Mesenchymal stem cell (in vitro differentiated cells and primary cell): ENCODE data around the gene GNG2.
A peak's percentile ranks its signal among the peaks of the same experiment; 100 is the strongest.

Experiments used
- DNase-seq: peaks from one replicate; pipeline ENCODE4 v3.0.0-alpha.2; 2013
- H2AFZ ChIP-seq: one replicate; pipeline ENCODE4 v1.6.1; 2013; ENCODE audit warnings: low read depth, mild to moderate bottlenecking, control low read depth, inconsistent platforms, low read length, moderate library complexity
- H2AK5ac ChIP-seq: 2 replicates; pipeline ENCODE4 v1.6.1; 2013; ENCODE audit warnings: low read length, moderate library complexity, mild to moderate bottlenecking, inconsistent platforms; ENCODE audit not compliant: severe bottlenecking
- H2BK120ac ChIP-seq: one replicate; pipeline ENCODE4 v1.6.1; 2013; ENCODE audit warnings: low read depth, mild to moderate bottlenecking, inconsistent platforms, low read length, moderate library complexity
- H2BK12ac ChIP-seq, 2 experiments: one replicate each; pipeline ENCODE4 v1.6.1; 2013; ENCODE audit warnings: inconsistent platforms in 2 of 2, low read length in 2 of 2, mild to moderate bottlenecking in 2 of 2, moderate library complexity in 2 of 2, control low read depth in 1 of 2
- H2BK15ac ChIP-seq: one replicate; pipeline ENCODE4 v1.6.1; 2013; ENCODE audit warnings: mild to moderate bottlenecking, low read depth, inconsistent platforms; ENCODE audit not compliant: poor library complexity, severe bottlenecking
- H2BK5ac ChIP-seq: 2 replicates; pipeline ENCODE4 v1.6.1; 2013; ENCODE audit warnings: low read depth, mild to moderate bottlenecking, low read length, control low read depth, inconsistent platforms; ENCODE audit not compliant: poor library complexity, severe bottlenecking
- H3K14ac ChIP-seq, 2 experiments: one replicate each; pipeline ENCODE4 v1.6.1; 2013; ENCODE audit warnings: inconsistent platforms in 2 of 2, low read length in 2 of 2, control low read depth in 1 of 2, mild to moderate bottlenecking in 1 of 2, moderate library complexity in 1 of 2
- H3K18ac ChIP-seq, 2 experiments: one replicate each; pipeline ENCODE4 v1.6.1; 2013; ENCODE audit warnings: inconsistent platforms in 2 of 2, low read length in 2 of 2, control low read depth in 1 of 2, low read depth in 1 of 2, mild to moderate bottlenecking in 1 of 2
- H3K23ac ChIP-seq, 2 experiments: one replicate each; pipeline ENCODE4 v1.6.1; 2013; ENCODE audit warnings: inconsistent platforms in 2 of 2, low read length in 2 of 2, mild to moderate bottlenecking in 2 of 2, moderate library complexity in 2 of 2, control low read depth in 1 of 2
- H3K27ac ChIP-seq: 2 replicates; pipeline ENCODE4 v1.5.1; 2013; ENCODE audit warnings: mild to moderate bottlenecking, moderate library complexity, low read length, control low read depth, inconsistent platforms; ENCODE audit not compliant: poor library complexity, severe bottlenecking
- H3K27me3 ChIP-seq, 2 experiments: 2 replicates each; pipeline versions ENCODE4 v1.6.1 to v1.7.0; 2013; ENCODE audit warnings: low read length in 2 of 2, mild to moderate bottlenecking in 2 of 2, moderate library complexity in 2 of 2, control low read depth in 1 of 2, inconsistent platforms in 1 of 2; ENCODE audit not compliant: control insufficient read depth in 1 of 2, insufficient read depth in 1 of 2
- H3K36me3 ChIP-seq, 2 experiments: 2 replicates each; pipeline versions ENCODE4 v1.6.1 to v1.7.0; 2013; ENCODE audit warnings: low read length in 2 of 2, control low read depth in 1 of 2, inconsistent platforms in 1 of 2, low read depth in 1 of 2, mild to moderate bottlenecking in 1 of 2; ENCODE audit not compliant: insufficient read depth in 2 of 2, control insufficient read depth in 1 of 2
- H3K4ac ChIP-seq, 2 experiments: one replicate each; pipeline ENCODE4 v1.6.1; 2013; ENCODE audit warnings: inconsistent platforms in 2 of 2, low read length in 2 of 2, mild to moderate bottlenecking in 2 of 2, moderate library complexity in 2 of 2, control low read depth in 1 of 2, low read depth in 1 of 2
- H3K4me1 ChIP-seq: 2 replicates; pipeline ENCODE4 v1.6.1; 2013; ENCODE audit warnings: low read depth, low read length, control low read depth; ENCODE audit not compliant: control insufficient read depth, insufficient read depth
- H3K4me2 ChIP-seq: 2 replicates; pipeline ENCODE4 v1.6.1; 2013; ENCODE audit warnings: low read length, mild to moderate bottlenecking, inconsistent platforms; ENCODE audit not compliant: poor library complexity, severe bottlenecking
- H3K4me3 ChIP-seq, 2 experiments: 2 replicates each; pipeline versions ENCODE4 v1.5.1 to v1.7.0; 2013; ENCODE audit warnings: low read length in 2 of 2, mild to moderate bottlenecking in 2 of 2, control low read depth in 1 of 2, low read depth in 1 of 2; ENCODE audit not compliant: insufficient read depth in 1 of 2
- H3K79me1 ChIP-seq: replicated peaks from 2 replicates; pipeline ENCODE4 v1.6.1; 2013; ENCODE audit warnings: mild to moderate bottlenecking, control low read depth, low read length, inconsistent platforms; ENCODE audit not compliant: poor library complexity, severe bottlenecking
- H3K9ac ChIP-seq: 2 replicates; pipeline ENCODE4 v1.7.0; 2013; ENCODE audit warnings: mild to moderate bottlenecking, low read length, moderate library complexity
- H3K9me3 ChIP-seq: 2 replicates; pipeline ENCODE4 v1.7.0; 2013; ENCODE audit warnings: mild to moderate bottlenecking, low read length; ENCODE audit not compliant: control insufficient read depth
- H4K8ac ChIP-seq: one replicate; pipeline ENCODE4 v1.6.1; 2013; ENCODE audit warnings: inconsistent platforms, mild to moderate bottlenecking, low read length, moderate library complexity
- H4K91ac ChIP-seq: one replicate; pipeline ENCODE4 v1.6.1; 2013; ENCODE audit warnings: mild to moderate bottlenecking, low read length, inconsistent platforms
- WGBS: methylation state at CpG from one replicate; pipeline ENCODE4 v1.1.7; 2013; ENCODE audit warnings: mixed read lengths; 5-methylcytosine and 5-hydroxymethylcytosine counted together

GNG2 gene

GRCh38 chr14:51824191-51824590, 36.2 kb upstream of the GNG2 start:
- H4K8ac ChIP-seq: no peak overlapping the region
- no peak overlapping the region for H2BK5ac ChIP-seq
- H3K9me3 ChIP-seq: no peaks in the 10 kb centered on the region
- no peak overlapping the region for H3K4me2 ChIP-seq
- no peak overlapping the region for H3K4me3 ChIP-seq
- H3K23ac ChIP-seq: no peak overlapping the region
- no peak for DNase-seq
- H2BK12ac ChIP-seq: no peak overlapping the region
- H2AK5ac ChIP-seq: no peak overlapping the region
- no peak overlapping the region for H3K18ac ChIP-seq
- H3K27me3 ChIP-seq: no peaks in the 10 kb centered on the region
- no peak overlapping the region for H3K4ac ChIP-seq
- no peak overlapping the region for H3K14ac ChIP-seq
- 100% methylated on average over 1 of the region's 3 CpGs for WGBS
- no peak overlapping the region for H2BK120ac ChIP-seq
- H4K91ac ChIP-seq: no peak overlapping the region
- H3K27ac ChIP-seq: no peak overlapping the region
- no peak overlapping the region for H2AFZ ChIP-seq
- no peaks in the 10 kb centered on the region for H3K79me1 ChIP-seq
- H2BK15ac ChIP-seq: no peak overlapping the region
- H3K9ac ChIP-seq: no peak overlapping the region
- peaks cover 7% of the 10 kb centered on the region for H3K4me1 ChIP-seq
- no peaks in the 10 kb centered on the region for H3K36me3 ChIP-seq

GRCh38 chr14:51825926-51826325, 34.5 kb upstream of the GNG2 start:
- no peak overlapping the region for H4K8ac ChIP-seq
- no peak overlapping the region for H2BK5ac ChIP-seq
- no CpG with 5 or more reads among the region's 1 CpG for WGBS
- H3K14ac ChIP-seq: no peak overlapping the region
- no peak overlapping the region for H3K9ac ChIP-seq
- no peak overlapping the region for H3K18ac ChIP-seq
- peaks cover 7% of the 10 kb centered on the region for H3K4me1 ChIP-seq
- no peak overlapping the region for H3K4me3 ChIP-seq
- H4K91ac ChIP-seq: no peak overlapping the region
- H2AFZ ChIP-seq: no peak overlapping the region
- H3K9me3 ChIP-seq: no peaks in the 10 kb centered on the region
- H3K27me3 ChIP-seq: no peaks in the 10 kb centered on the region
- no peak overlapping the region for H3K27ac ChIP-seq
- H3K36me3 ChIP-seq: no peaks in the 10 kb centered on the region
- no peak overlapping the region for H2AK5ac ChIP-seq
- H3K79me1 ChIP-seq: no peaks in the 10 kb centered on the region
- H2BK120ac ChIP-seq: no peak overlapping the region
- H2BK15ac ChIP-seq: no peak overlapping the region
- DNase-seq: no peak
- H3K4ac ChIP-seq: no peak overlapping the region
- no peak overlapping the region for H3K23ac ChIP-seq
- H3K4me2 ChIP-seq: no peak overlapping the region
- no peak overlapping the region for H2BK12ac ChIP-seq

GRCh38 chr14:51828017-51828797, 32.2 kb upstream of the GNG2 start:
- no peak overlapping the region for H3K9ac ChIP-seq
- no peak overlapping the region for H3K4me2 ChIP-seq
- no peaks in the 10 kb centered on the region for H3K27me3 ChIP-seq
- DNase-seq: peak; percentile 79
- H4K8ac ChIP-seq: no peak overlapping the region
- H3K4me1 ChIP-seq: peaks cover 7% of the 10 kb centered on the region
- peak overlapping the region; percentile 55 for H2AFZ ChIP-seq
- no peak overlapping the region for H2BK120ac ChIP-seq
- no peaks in the 10 kb centered on the region for H3K36me3 ChIP-seq
- peak overlapping the region; percentile 28 for H3K27ac ChIP-seq
- 17% methylated on average over 7 of the region's 8 CpGs for WGBS
- H3K4me3 ChIP-seq: no peak overlapping the region
- no peak overlapping the region for H3K23ac ChIP-seq
- peaks cover 6% of the 10 kb centered on the region for H3K9me3 ChIP-seq
- no peak overlapping the region for H2BK15ac ChIP-seq
- H3K14ac ChIP-seq: peak overlapping the region in 1 of 2 experiments; percentile 74
- H3K79me1 ChIP-seq: no peaks in the 10 kb centered on the region
- H2BK12ac ChIP-seq: no peak overlapping the region
- peak overlapping the region in 1 of 2 experiments; percentile 26 for H3K4ac ChIP-seq
- peak overlapping the region in 1 of 2 experiments; percentile 69 for H3K18ac ChIP-seq
- no peak overlapping the region for H4K91ac ChIP-seq
- no peak overlapping the region for H2BK5ac ChIP-seq
- no peak overlapping the region for H2AK5ac ChIP-seq

GRCh38 chr14:51834240-51834639, 26.2 kb upstream of the GNG2 start:
- WGBS: 66% methylated on average over 8 of the region's 8 CpGs
- Histone ChIP-seq H2AK5ac (no peak overlapping the region), H2AFZ (no peak overlapping the region)

More at GRCh38 chr14:51834240-51834639, 26.2 kb upstream of the GNG2 start:
- H3K79me1 ChIP-seq: no peaks in the 10 kb centered on the region
- no peak overlapping the region for H3K9ac ChIP-seq
- H3K27ac ChIP-seq: no peak overlapping the region
- peak overlapping the region in 1 of 2 experiments; percentile 3 for H3K14ac ChIP-seq
- H2BK120ac ChIP-seq: no peak overlapping the region
- H2BK12ac ChIP-seq: no peak overlapping the region
- H3K4me1 ChIP-seq: no peaks in the 10 kb centered on the region
- DNase-seq: no peak
- H3K4ac ChIP-seq: no peak overlapping the region
- no peak overlapping the region for H2BK15ac ChIP-seq
- no peaks in the 10 kb centered on the region for H3K27me3 ChIP-seq
- no peak overlapping the region for H2BK5ac ChIP-seq
- peaks cover 6% of the 10 kb centered on the region for H3K9me3 ChIP-seq
- no peak overlapping the region for H3K23ac ChIP-seq
- no peak overlapping the region for H3K4me2 ChIP-seq
- no peak overlapping the region for H3K18ac ChIP-seq
- no peak overlapping the region for H3K4me3 ChIP-seq
- no peak overlapping the region for H4K91ac ChIP-seq
- no peak overlapping the region for H4K8ac ChIP-seq
- H3K36me3 ChIP-seq: peaks cover 0 to 3% of the 10 kb centered on the region in 2 experiments
